K562 (cell line): Measurements from ENCODE around the gene TLK2. TPM values are rescaled to one million over a fixed set of nuclear protein-coding genes. Genes with fewer than 3 reads are reported as not detected.

Experiments
- ATAC-seq: fragments of 200-7000 bp; cut with Tn5 transposase; 3 replicates; pipeline ENCODE4 v1.9.1; 2020; ENCODE audit warnings: moderate library complexity
- Bru-seq: library from RNA; stranded (reverse); fragments of 400-500 nt; gene quantifications from one replicate; lab custom pipeline; 2021; lab: Mats Ljungman, UMichigan
- BruChase-seq, 2 experiments: library from RNA; stranded (reverse); fragments of 400-500 nt; gene quantifications; one replicate each; lab custom pipeline; 2021; lab: Mats Ljungman, UMichigan
- BruUV-seq: library from RNA; stranded (reverse); fragments of 400-500 nt; replicated peaks from 2 replicates; lab custom pipeline; 2021; lab: Mats Ljungman, UMichigan
- CTCF ChIA-PET: fragments of 300-600 bp; formaldehyde crosslinking; extraction: SDS; loops from one replicate; lab custom pipeline; 2021; ENCODE audit warnings: low intra/inter-chr PET ratio; lab: Yijun Ruan, JAX
- POLR2A ChIA-PET: fragments of 300-600, 350-650 bp; sonication (Branson Sonifier 250); formaldehyde crosslinking; extraction: SDS; loops from one replicate; lab custom pipeline; 2021; ENCODE audit warnings: antibody characterized with exemption, inconsistent platforms; lab: Yijun Ruan, JAX
- DNase-seq, 4 experiments: peaks; one replicate each; pipeline versions ENCODE4 v3.0.0 to v3.0.0-alpha.2; 2011 to 2018; ENCODE audit warnings: low spot score in 3 of 4, mixed read lengths in 3 of 4; ENCODE audit errors: extremely low read depth in 1 of 4
- FAIRE-seq: peaks from 2 replicates; lab custom pipeline; 2011; peaks lifted over from hg19 to GRCh38; lab: Jason Lieb, UNC
- H2AFZ ChIP-seq: 2 replicates; pipeline ENCODE4 v1.6.0; 2011; ENCODE audit warnings: low read depth, low read length, control low read depth, inconsistent platforms
- H3K27ac ChIP-seq: fragments of 200-600 bp; 3 replicates; pipeline ENCODE4 v1.8.0; 2011; ENCODE audit warnings: low read depth, mild to moderate bottlenecking, control low read depth, inconsistent platforms, low read length, moderate library complexity, mixed read lengths; ENCODE audit errors: extremely low read depth
- H3K27me3 ChIP-seq, 2 experiments: fragments of 300-600 bp in 1 of 2; 2 replicates in 1 of 2; 3 replicates in 1 of 2; pipeline versions ENCODE4 v1.6.0 to v1.8.0; 2011; ENCODE audit warnings: inconsistent platforms in 2 of 2, low read length in 2 of 2, mild to moderate bottlenecking in 1 of 2, mixed read lengths in 1 of 2, moderate library complexity in 1 of 2; ENCODE audit not compliant: control insufficient read depth in 2 of 2, insufficient read depth in 2 of 2
- H3K36me3 ChIP-seq: fragments of 300-600 bp; 3 replicates; pipeline ENCODE4 v1.8.0; 2011; ENCODE audit warnings: mild to moderate bottlenecking, low read length, inconsistent platforms; ENCODE audit not compliant: control insufficient read depth, insufficient read depth
- H3K4me1 ChIP-seq, 2 experiments: fragments of 200-600 bp in 1 of 2; replicated peaks in 1 of 2; 2 replicates in 1 of 2; 3 replicates in 1 of 2; pipeline versions ENCODE4 v1.5.1 to v1.8.0; 2011; ENCODE audit warnings: inconsistent platforms in 2 of 2, low read length in 2 of 2, mild to moderate bottlenecking in 1 of 2, mixed read lengths in 1 of 2, moderate library complexity in 1 of 2; ENCODE audit not compliant: control insufficient read depth in 2 of 2, insufficient read depth in 2 of 2
- H3K4me2 ChIP-seq: 2 replicates; pipeline ENCODE4 v1.6.1; 2011; ENCODE audit warnings: low read length, control low read depth, inconsistent platforms, mixed read lengths; ENCODE audit not compliant: insufficient read depth
- H3K4me3 ChIP-seq: fragments of 200-600 bp; sonication (generic), shearing (Covaris generic); 2 replicates; pipeline ENCODE4 v1.5.1; 2016; ENCODE audit warnings: control low read depth, inconsistent platforms
- H3K79me2 ChIP-seq: fragments of 200-600 bp; 3 replicates; pipeline ENCODE4 v1.8.0; 2011; ENCODE audit warnings: low read length, inconsistent platforms; ENCODE audit not compliant: control insufficient read depth, insufficient read depth
- H3K9ac ChIP-seq, 2 experiments: 2 replicates each; pipeline versions ENCODE4 v1.6.0 to v1.6.1; 2011; ENCODE audit warnings: low read depth in 2 of 2, low read length in 2 of 2, control low read depth in 1 of 2, inconsistent platforms in 1 of 2, mild to moderate bottlenecking in 1 of 2, mixed read lengths in 1 of 2; ENCODE audit not compliant: insufficient read depth in 1 of 2
- H3K9me1 ChIP-seq: one replicate; pipeline ENCODE4 v1.6.0; 2011; ENCODE audit warnings: inconsistent platforms, mild to moderate bottlenecking, low read length, moderate library complexity; ENCODE audit not compliant: control insufficient read depth, insufficient read depth
- H3K9me3 ChIP-seq: replicated peaks from 2 replicates; pipeline ENCODE4 v1.5.1; 2011; ENCODE audit warnings: low read depth, low read length, inconsistent platforms; ENCODE audit not compliant: control insufficient read depth, insufficient read depth
- H4K20me1 ChIP-seq: replicated peaks from 2 replicates; pipeline ENCODE4 v1.6.1; 2011; ENCODE audit warnings: low read length, inconsistent platforms, mixed read lengths; ENCODE audit not compliant: control insufficient read depth, insufficient read depth
- E2F8 ChIP-seq: fragments of 450-650 bp; IDR thresholded peaks from 2 replicates; pipeline ENCODE4 v1.7.1; 2018; ENCODE audit warnings: mild to moderate bottlenecking, low read depth; ENCODE audit not compliant: partially characterized antibody
- EHMT2 ChIP-seq: fragments of 450-650 bp; IDR thresholded peaks from 2 replicates; pipeline ENCODE4 v1.6.1; 2018; ENCODE audit warnings: antibody characterized with exemption
- GATAD2A ChIP-seq: fragments of 450-650 bp; IDR thresholded peaks from 2 replicates; pipeline ENCODE4 v1.6.1; 2017
- HNRNPK ChIP-seq: fragments of 200-400 bp; formaldehyde crosslinking; IDR thresholded peaks from one replicate; pipeline ENCODE4 v1.6.1; 2018; ENCODE audit warnings: mild to moderate bottlenecking, low read depth, low read length; ENCODE audit not compliant: poor library complexity, severe bottlenecking
- MYBL2 ChIP-seq, 2 experiments: fragments of 450-650 bp in 1 of 2; sonication (generic) in 1 of 2; formaldehyde crosslinking in 1 of 2; IDR thresholded peaks; 2 replicates each; pipeline versions ENCODE4 v1.6.1 to v1.8.1; 2017 to 2022; ENCODE audit warnings: borderline replicate concordance in 1 of 2, inconsistent platforms in 1 of 2, low read depth in 1 of 2, mild to moderate bottlenecking in 1 of 2, missing genetic modification reagents in 1 of 2, moderate library complexity in 1 of 2
- PYGO2 ChIP-seq: fragments of 450-650 bp; IDR thresholded peaks from 2 replicates; pipeline ENCODE4 v1.6.1; 2016; ENCODE audit warnings: mild to moderate bottlenecking, missing genetic modification characterization, moderate library complexity, missing compliant biosample characterization
- SMARCA4 ChIP-seq: fragments of 450-650 bp; IDR thresholded peaks from 2 replicates; pipeline ENCODE4 v1.6.1; 2016
- VEZF1 ChIP-seq: fragments of 200-800 bp; sonication (Bioruptor generic); IDR thresholded peaks from 2 replicates; pipeline ENCODE4 v1.6.1; 2017; ENCODE audit warnings: missing genetic modification characterization, missing compliant biosample characterization
- WGBS: fragments of 100-300 bp; shearing (Covaris generic); methylation state at CpG from one replicate; pipeline ENCODE4 v1.1.6; 2016; ENCODE audit warnings: low coverage, mixed read lengths; ENCODE audit not compliant: insufficient coverage; ENCODE audit errors: missing lambda C conversion rate; 5-methylcytosine and 5-hydroxymethylcytosine counted together
- in situ Hi-C: fragments of 300-500 bp; cut with MboI; formaldehyde crosslinking; loops from 4 replicates; pipeline ENCODE4 v1.15.0; 2018; ENCODE audit warnings: inconsistent platforms, mixed read lengths
- intact Hi-C: fragments of 100-400 bp; cut with micrococcal nuclease; formaldehyde crosslinking; loops from 2 replicates; pipeline ENCODE4 v1.14.2; 2022
- long read RNA-seq, 3 experiments: library from polyadenylated mRNA in 2 of 3; library from RNA in 1 of 3; unstranded in 2 of 3; stranded (forward) in 1 of 3; transcript quantifications; one replicate each; pipeline ENCODE4 v2.0.0, GENCODE V29; 2019 to 2022
- polyA minus RNA-seq, 3 experiments: library from RNA; depleted of rRNA, polyadenylated mRNA; stranded (reverse); fragments of >200 nt; gene quantifications; 2 replicates each; pipeline ENCODE4 v1.2.3, GENCODE V29; 2011
- polyA plus RNA-seq, 8 experiments: library from polyadenylated mRNA; depleted of rRNA in 4 of 8; stranded (reverse) in 5 of 8; unstranded in 3 of 8; fragments of >200 nt; fragmentation: Nextera tagmentation in 2 of 8; fragmentation: Illumina TruSeq in 1 of 8; extraction: Ambion mirVana in 2 of 8; extraction: Trizol in 1 of 8; gene quantifications; 2 replicates each; pipeline versions ENCODE4 v1.2.1 to v1.2.3, GENCODE V29; 2011 to 2014; ENCODE audit warnings: inconsistent platforms in 1 of 8, missing spikeins in 1 of 8
- total RNA-seq, 7 experiments: library from RNA; depleted of rRNA in 6 of 7; stranded (reverse); fragments of >200 nt in 6 of 7; fragmentation: Illumina TruSeq in 2 of 7; extraction: Trizol in 2 of 7; gene quantifications; 2 replicates each; pipeline versions ENCODE4 v1.2.1 to v1.2.3, GENCODE V29; 2011 to 2021; ENCODE audit warnings: low replicate concordance in 1 of 7

TLK2 gene
- 66.3 and 139 TPM in 2 replicates for total RNA-seq (2011; cell fraction: chromatin; rRNA removed; ENCODE audit: low replicate concordance)
- 29.9 and 31.4 TPM in 2 replicates for total RNA-seq (2011; cell fraction: nucleolus; rRNA removed)
- total RNA-seq (2011; cell fraction: nucleoplasm; rRNA removed): 51.2 and 68.6 TPM in 2 replicates
- total RNA-seq (2014; rRNA removed): 29.5 and 32.4 TPM in 2 replicates
- 34.8 and 43.0 TPM in 2 replicates for total RNA-seq (2014; rRNA removed; fragmentation: Illumina TruSeq; extraction: Trizol)
- total RNA-seq (2015; rRNA removed; fragmentation: Illumina TruSeq; extraction: Trizol): 38.4 and 40.1 TPM in 2 replicates
- 27.0 and 32.5 TPM in 2 replicates for total RNA-seq (2021)
- polyA plus RNA-seq (2011; rRNA removed): 51.9 and 53.7 TPM in 2 replicates
- polyA plus RNA-seq (2011; cell fraction: cytosol; rRNA removed): 29.2 and 37.5 TPM in 2 replicates
- 36.5 and 48.4 TPM in 2 replicates for polyA plus RNA-seq (2011; cell fraction: nucleus; rRNA removed)
- 22.1 and 27.8 TPM in 2 replicates for polyA plus RNA-seq (2012)
- 29.4 and 30.2 TPM in 2 replicates for polyA plus RNA-seq (2014; fragmentation: Illumina TruSeq; extraction: Trizol)
- polyA plus RNA-seq (2014; fragmentation: Nextera tagmentation; extraction: Ambion mirVana): 10 to 100 TPM; 10.1 to 14.2 TPM
- polyA plus RNA-seq (2014; rRNA removed): 20.6 and 21.7 TPM in 2 replicates
- 77.6 and 89.9 TPM in 2 replicates for polyA minus RNA-seq (2011; rRNA and poly(A)+ RNA removed)
- polyA minus RNA-seq (2011; cell fraction: cytosol; rRNA and poly(A)+ RNA removed): 35.7 and 49.6 TPM in 2 replicates
- 18.7 and 48.9 TPM in 2 replicates for polyA minus RNA-seq (2011; cell fraction: nucleus; rRNA and poly(A)+ RNA removed)
- Bru-seq, nascent RNA: percentile 76 among the genes with signal in this experiment
- BruChase-seq, experiment 1, labeled RNA remaining after a 2-hour chase: percentile 82 among the genes with signal in this experiment
- percentile 82 among the genes with signal in this experiment for BruChase-seq, experiment 2, labeled RNA remaining after a 6-hour chase
- long read RNA-seq, experiment 1, transcript TLK2-202 (21 exons, 3,227 nt): minor isoform, 11 of 109 reads
- long read RNA-seq, experiment 1, transcript TLK2-203 (22 exons, 3,449 nt): minor isoform, 13 of 109 reads
- long read RNA-seq, experiment 1, transcript TLK2-208 (1 exons, 3,536 nt): major isoform, 23 of 109 reads
- long read RNA-seq, experiment 1, partial matches to known transcripts: 21 of 109 reads
- long read RNA-seq, experiment 1, other reads (novel, unspliced or antisense): 40 of 109 reads
- long read RNA-seq, experiment 2, transcript TLK2-208 (1 exons, 3,536 nt): major isoform, 8 of 31 reads
- long read RNA-seq, experiment 2, partial matches to known transcripts: 6 of 31 reads
- long read RNA-seq, experiment 2, other reads (novel, unspliced or antisense): 15 of 31 reads
- long read RNA-seq, experiment 3, partial matches to known transcripts: 1 of 3 reads
- long read RNA-seq, experiment 3, other reads (novel, unspliced or antisense): 0 of 3 reads

GRCh38 chr17:62478424-62478879 is at the start of gene TLK2:
Gene TLK2 (plus strand): TSS chr17:62478825. CDS start chr17:62481126, 2,301 bp downstream.
- H4K20me1 ChIP-seq: no peaks in the 10 kb centered on the region
- peak within 1 kb of the TSS; percentile 55; the same call in 1 of the 2 replicates for H2AFZ ChIP-seq
- 0% methylated on average over 12 of the region's 59 CpGs for WGBS
- H3K4me2 ChIP-seq: peak within 1 kb of the TSS; percentile 70
- peaks cover 46% of the 10 kb centered on the region for H3K79me2 ChIP-seq
- in situ Hi-C loops: no loop called here
- FAIRE-seq (no peak), DNase-seq (peak; percentile 84 to 91 (median 88)), ATAC-seq (peak; percentile 84)
- no TSS peak for BruUV-seq
- H3K27me3 ChIP-seq: no peaks in the 10 kb centered on the region
- H3K9ac ChIP-seq: peak within 1 kb of the TSS; percentile 73 to 92
- no peaks in the 10 kb centered on the region for H3K9me3 ChIP-seq
- POLR2A ChIA-PET: no interaction called here
- H3K27ac ChIP-seq: peak within 1 kb of the TSS; percentile 83
- H3K9me1 ChIP-seq: no peaks in the 10 kb centered on the region
- intact Hi-C loops: loop anchor here (10.0 kb wide), 1 partner anchor 54 kb away; the partner anchor contains the start of gene METTL2A
- CTCF ChIA-PET: no interaction called here
- peak within 1 kb of the TSS; percentile 57 for H3K4me3 ChIP-seq
- peaks cover 16% of the 10 kb centered on the region; the same call in 2 of the 3 replicates for H3K36me3 ChIP-seq
- peaks cover 0 to 9% of the 10 kb centered on the region in 2 experiments; a peak in 2 of 5 replicates for H3K4me1 ChIP-seq
- TF ChIP-seq EHMT2 (no peak), PYGO2 (tag) (no peak), MYBL2 (IDR thresholded peaks at IDR 0.05; ENCODE audit: low read depth) (no peak), MYBL2 (CRISPR knock-in tag; IDR thresholded peaks at IDR 0.05; ENCODE audit: borderline replicate concordance) (no peak), GATAD2A (no peak), SMARCA4 (no peak), VEZF1 (CRISPR knock-in tag) (peak; percentile 97), HNRNPK (peak; percentile 23), E2F8 (no peak)
